ENCODE data around the gene BPIFB6.

Gene BPIFB6, protein sequence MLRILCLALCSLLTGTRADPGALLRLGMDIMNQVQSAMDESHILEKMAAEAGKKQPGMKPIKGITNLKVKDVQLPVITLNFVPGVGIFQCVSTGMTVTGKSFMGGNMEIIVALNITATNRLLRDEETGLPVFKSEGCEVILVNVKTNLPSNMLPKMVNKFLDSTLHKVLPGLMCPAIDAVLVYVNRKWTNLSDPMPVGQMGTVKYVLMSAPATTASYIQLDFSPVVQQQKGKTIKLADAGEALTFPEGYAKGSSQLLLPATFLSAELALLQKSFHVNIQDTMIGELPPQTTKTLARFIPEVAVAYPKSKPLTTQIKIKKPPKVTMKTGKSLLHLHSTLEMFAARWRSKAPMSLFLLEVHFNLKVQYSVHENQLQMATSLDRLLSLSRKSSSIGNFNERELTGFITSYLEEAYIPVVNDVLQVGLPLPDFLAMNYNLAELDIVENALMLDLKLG

DNA sequence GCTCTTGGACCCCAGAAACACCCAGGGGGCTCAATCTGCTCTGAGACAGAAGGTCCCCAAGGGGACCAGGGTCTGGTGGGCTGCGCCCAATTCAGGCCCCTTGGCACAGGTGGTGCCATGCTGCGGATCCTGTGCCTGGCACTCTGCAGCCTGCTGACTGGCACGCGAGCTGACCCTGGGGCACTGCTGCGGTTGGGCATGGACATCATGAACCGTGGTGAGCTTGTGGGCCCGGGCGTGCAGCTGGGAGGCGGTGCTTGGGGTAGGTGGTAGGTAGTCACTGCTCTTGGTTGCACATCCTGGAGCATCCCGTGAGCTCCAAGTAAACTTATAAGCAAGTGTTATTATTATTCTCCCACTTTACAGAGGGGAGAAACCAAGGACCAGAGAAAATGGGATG is at the start of gene BPIFB6:
Gene BPIFB6, plus strand, starts transcription at position 118 of the 400 bp plus-strand sequence. Its CDS starts 0 bp downstream, at position 118.
- no peak for DNase-seq

GRCh38 chr20:32982617-32983458 is 48.6 kb upstream of the BPIFB6 start:
- DNase-seq, result no peak

GRCh38 chr20:32983459-32984112 is 47.9 kb upstream of the BPIFB6 start:
- no peak for DNase-seq

GRCh38 chr20:32984196-32984595 is 47.3 kb upstream of the BPIFB6 start:
- DNase-seq, result no peak

DNA sequence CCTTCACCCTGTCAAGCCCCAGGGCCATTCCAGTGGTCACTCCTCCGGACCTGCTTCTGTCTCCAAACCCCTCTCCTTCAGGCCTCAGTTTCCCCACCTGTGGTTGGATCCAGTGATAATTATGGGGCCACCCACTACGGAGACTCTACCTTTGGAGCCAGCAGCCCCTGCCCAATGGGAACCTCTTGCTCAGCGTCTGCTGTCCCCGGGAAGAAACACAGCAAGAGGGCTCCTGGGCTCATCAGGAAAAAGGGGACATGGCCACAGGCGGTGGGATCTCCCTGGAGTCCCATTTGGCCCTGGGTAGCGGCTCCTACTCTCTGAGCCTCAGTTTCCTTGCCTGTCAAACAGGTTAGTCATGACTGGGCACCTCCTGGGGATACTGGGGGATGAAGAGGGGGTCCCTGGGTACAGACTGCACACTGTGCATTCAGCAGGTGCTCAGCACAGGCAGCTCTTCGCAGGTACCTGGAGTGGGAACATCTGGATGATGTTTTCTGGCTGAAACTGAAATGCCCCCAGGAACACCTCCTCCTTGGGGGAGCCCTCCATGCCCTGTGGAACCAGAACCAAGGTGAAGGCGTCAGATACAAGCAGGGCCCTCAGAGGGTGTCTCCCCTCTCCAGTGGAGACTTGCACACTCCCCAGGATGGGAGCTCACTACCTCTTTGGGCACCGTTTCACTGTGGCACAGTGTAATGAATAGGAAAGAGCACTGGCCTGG is 46.7 kb upstream of the BPIFB6 start:
- no peak for DNase-seq

DNA sequence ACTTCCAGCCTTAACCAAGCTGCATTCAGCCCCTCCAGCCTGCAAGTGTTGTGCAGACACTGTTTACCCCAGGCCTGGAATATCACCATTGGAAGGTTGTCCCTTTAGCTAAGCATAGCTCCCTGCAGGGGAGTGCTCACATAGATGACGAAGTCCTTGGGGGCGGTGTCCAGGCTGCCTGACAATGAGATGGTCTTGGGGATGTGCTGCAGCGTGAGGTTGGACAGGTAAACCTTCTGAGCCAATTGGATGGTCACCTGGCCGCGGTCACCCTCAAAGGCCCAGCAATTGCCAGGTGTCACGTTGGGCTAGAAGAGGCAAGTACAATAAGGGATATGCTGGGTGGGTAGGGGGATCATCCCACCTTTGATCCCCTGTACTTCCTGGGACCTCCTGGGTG is 45.9 kb upstream of the BPIFB6 start:
- DNase-seq, result no peak

- DNase-seq, result no peak
These were observed 45.0 kb upstream of the BPIFB6 start for GRCh38 chr20:32986331-32986966.

GRCh38 chr20:32987044-32987825 is 44.2 kb upstream of the BPIFB6 start:
- DNase-seq, result no peak

DNA sequence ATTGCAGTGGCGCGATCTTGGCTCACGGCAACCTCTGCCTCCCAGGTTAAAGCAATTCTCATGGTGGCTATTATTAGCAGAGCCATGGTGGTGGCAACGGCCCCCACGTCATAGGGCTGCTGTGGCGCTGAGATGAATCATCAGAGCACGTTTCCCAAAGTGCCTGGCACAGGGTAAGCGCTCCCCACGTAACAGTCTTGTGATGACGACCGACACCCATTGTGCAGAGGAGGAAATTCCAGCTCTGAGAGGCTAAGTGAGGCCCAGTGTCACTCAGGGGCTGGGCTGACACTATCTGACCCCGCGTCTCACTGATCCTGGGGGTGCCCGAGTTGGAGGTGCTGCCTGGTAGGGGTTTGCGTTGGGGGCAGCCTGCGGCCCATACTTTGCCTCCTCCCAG is 43.4 kb upstream of the BPIFB6 start:
- DNase-seq, result no peak

DNA sequence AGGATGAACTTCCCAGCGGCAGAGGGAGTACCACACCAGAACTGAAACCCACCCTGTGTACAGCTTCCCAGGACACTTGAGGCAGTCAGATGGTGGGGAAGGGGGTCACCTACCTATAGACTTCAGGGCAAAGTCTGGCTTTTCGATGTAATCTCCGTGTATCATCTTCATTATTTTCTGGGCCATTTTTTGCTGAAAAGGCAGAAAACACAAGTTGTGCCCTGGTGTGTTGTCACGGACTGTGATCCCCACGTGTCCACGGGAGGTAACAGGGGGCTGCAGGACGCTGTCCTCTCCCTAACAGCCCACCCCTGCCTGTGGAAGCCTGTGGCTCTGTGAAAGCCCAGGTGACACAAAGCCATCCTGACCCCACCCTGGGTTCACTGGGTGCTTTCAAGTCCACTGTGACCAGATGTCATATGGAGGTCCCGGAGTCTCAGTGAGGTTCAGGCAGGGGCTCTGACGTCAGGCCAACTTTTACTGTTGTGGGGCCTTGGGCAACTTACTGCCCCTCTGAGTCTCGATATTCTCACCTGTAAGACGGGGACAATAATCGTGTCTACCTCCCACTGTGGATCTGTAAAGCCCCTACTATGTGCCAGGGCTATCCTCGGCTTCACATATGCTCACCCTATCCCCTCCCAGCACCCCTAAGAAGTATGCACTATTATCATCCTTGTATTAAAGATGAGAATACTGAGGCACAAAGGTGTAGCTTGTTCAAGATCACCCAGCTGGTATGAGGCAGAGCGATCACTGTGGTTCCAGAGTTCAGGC is 41.8 kb upstream of the BPIFB6 start:
- DNase-seq, result no peak

DNA sequence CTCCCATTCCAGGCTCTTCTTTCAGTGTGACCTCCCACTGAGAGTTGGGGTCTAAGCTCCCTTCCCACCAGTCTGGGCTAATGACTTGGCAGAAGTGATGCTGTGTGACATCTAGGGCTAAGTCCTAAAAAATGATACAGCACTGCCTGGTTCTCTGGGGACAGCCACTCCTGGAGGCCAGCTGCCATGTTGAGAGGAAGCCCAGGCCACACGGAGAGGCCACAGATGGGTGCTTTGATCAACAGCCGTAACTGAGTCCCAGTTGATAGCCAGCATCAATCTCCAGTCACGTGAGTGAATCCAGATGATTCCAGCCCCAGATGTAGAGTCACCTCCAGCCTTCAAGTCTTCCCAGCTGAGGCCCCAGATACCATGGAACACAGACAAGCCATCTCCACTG is 41.0 kb upstream of the BPIFB6 start:
- no peak for DNase-seq

- DNase-seq, result no peak
These were observed 40.1 kb upstream of the BPIFB6 start for GRCh38 chr20:32991383-32991782.

- DNase-seq, result no peak
These were observed 39.4 kb upstream of the BPIFB6 start for GRCh38 chr20:32991792-32992641.

GRCh38 chr20:32993496-32994050 is 37.9 kb upstream of the BPIFB6 start:
- DNase-seq, result no peak

- DNase-seq, result no peak
These were observed 35.6 kb upstream of the BPIFB6 start for GRCh38 chr20:32995802-32996201.

DNA sequence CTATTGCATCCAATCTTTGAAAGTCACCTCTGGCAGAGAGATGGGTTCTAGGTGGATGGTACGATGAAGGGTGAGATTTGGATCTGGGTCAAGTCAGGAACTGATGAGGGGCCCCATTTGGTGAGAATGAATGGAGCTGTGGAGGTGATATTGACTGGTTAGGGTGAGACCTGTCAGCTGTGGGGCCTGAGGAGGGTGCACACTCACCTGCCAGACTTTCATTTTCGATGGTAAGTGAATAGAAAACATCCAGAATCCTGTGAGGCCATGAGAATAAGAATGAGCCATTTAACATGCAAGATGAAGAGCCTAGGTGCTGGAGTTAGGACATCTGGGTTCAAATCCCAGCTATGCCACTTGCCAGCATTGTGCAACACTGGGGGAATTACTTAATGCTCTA is 34.0 kb upstream of the BPIFB6 start:
- DNase-seq, result no peak

DNA sequence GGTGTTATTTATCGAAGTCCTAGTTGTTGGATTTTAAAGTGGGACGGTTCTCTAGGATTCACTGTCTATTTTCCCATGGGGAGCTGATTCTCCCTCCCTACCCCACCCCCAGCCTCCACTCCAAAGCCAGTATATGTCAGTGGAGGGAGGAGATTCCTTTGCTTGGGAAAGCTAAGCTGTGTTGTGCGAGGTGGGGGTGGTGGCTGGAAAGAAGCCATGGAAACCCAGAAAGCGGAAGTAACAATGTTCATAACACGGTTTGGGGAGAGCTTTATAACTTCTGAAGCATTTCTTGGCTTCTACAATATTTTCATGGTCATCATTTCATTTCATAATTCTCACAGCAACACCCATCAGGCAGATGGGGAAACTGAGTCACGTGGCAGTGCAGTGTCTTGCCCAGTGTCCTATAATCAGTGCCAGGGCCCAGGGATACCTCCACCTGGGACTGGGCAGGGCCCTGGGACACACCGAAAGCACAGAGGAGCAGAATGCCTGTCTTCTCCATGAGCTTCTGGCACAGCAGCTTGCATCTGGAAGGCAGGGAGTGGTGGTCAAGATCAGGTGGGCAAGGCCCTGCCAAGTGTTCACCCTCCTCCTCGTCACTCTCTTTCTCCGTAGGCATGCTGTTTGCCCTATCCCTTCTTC is 31.7 kb upstream of the BPIFB6 start:
- no peak for DNase-seq

- no peak for DNase-seq
These were observed 30.5 kb upstream of the BPIFB6 start for GRCh38 chr20:33000802-33001466.

Measured in SIG-M5 (cell line).